DND-41 (cell line): ENCODE results near the gene MYO5A.

ENCODE experiments used
- ATAC-seq: fragments of 200-7000 bp; cut with Tn5 transposase; 3 replicates; pipeline ENCODE4 v1.9.1; 2021; ENCODE audit warnings: low read depth; ENCODE audit not compliant: insufficient read depth
- DNase-seq: peaks from one replicate; pipeline ENCODE4 v3.0.0-alpha.2; 2020
- H2AFZ ChIP-seq: 2 replicates; pipeline ENCODE4 v1.6.0; 2012; ENCODE audit warnings: low read depth, low read length
- H3K27ac ChIP-seq: 2 replicates; pipeline ENCODE4 v1.5.1; 2012; ENCODE audit warnings: low read length, inconsistent platforms
- H3K27me3 ChIP-seq: fragments of 200-600 bp; sonication (generic); 2 replicates; pipeline ENCODE4 v1.6.0; 2012; ENCODE audit warnings: low read length, mild to moderate bottlenecking, inconsistent platforms; ENCODE audit not compliant: insufficient read depth, poor library complexity
- H3K36me3 ChIP-seq: 2 replicates; pipeline ENCODE4 v1.5.1; 2012; ENCODE audit warnings: low read length, inconsistent platforms; ENCODE audit not compliant: insufficient read depth
- H3K4me1 ChIP-seq: 2 replicates; pipeline ENCODE4 v1.5.1; 2012; ENCODE audit warnings: mild to moderate bottlenecking, low read length; ENCODE audit not compliant: insufficient read depth
- H3K4me2 ChIP-seq: 2 replicates; pipeline ENCODE4 v1.6.0; 2012; ENCODE audit warnings: mild to moderate bottlenecking, moderate library complexity, low read length, inconsistent platforms; ENCODE audit not compliant: insufficient read depth
- H3K4me3 ChIP-seq, 2 experiments: fragments of 200-600 bp in 1 of 2; shearing (Covaris generic) in 1 of 2; 2 replicates each; pipeline ENCODE4 v1.5.1; 2012 to 2016; ENCODE audit warnings: inconsistent platforms in 2 of 2, low read length in 2 of 2, mild to moderate bottlenecking in 2 of 2, low read depth in 1 of 2, moderate library complexity in 1 of 2
- H3K79me2 ChIP-seq: 2 replicates; pipeline ENCODE4 v1.6.0; 2012; ENCODE audit warnings: low read length, inconsistent platforms; ENCODE audit not compliant: insufficient read depth
- H3K9ac ChIP-seq: 2 replicates; pipeline ENCODE4 v1.6.0; 2012; ENCODE audit warnings: low read depth, mild to moderate bottlenecking, inconsistent platforms, low read length, moderate library complexity
- H3K9me3 ChIP-seq: 2 replicates; pipeline ENCODE4 v1.5.1; 2012; ENCODE audit warnings: low read length, moderate library complexity, mild to moderate bottlenecking, inconsistent platforms; ENCODE audit not compliant: insufficient read depth, severe bottlenecking
- H4K20me1 ChIP-seq: 2 replicates; pipeline ENCODE4 v1.6.0; 2012; ENCODE audit warnings: low read length; ENCODE audit not compliant: insufficient read depth
- EZH2 ChIP-seq: IDR thresholded peaks from 3 replicates; pipeline ENCODE4 v1.6.1; 2012; ENCODE audit warnings: borderline replicate concordance, low read depth, mild to moderate bottlenecking, moderate library complexity, low read length, inconsistent platforms; ENCODE audit not compliant: severe bottlenecking
- TF ChIP-seq, protein P1 (sequence below): IDR thresholded peaks from 2 replicates; pipeline ENCODE4 v1.5.1; 2012; ENCODE audit warnings: borderline replicate concordance, low read length, moderate library complexity, mild to moderate bottlenecking; ENCODE audit not compliant: poor library complexity, severe bottlenecking; ENCODE audit errors: extremely low read depth

MYO5A gene

DNA sequence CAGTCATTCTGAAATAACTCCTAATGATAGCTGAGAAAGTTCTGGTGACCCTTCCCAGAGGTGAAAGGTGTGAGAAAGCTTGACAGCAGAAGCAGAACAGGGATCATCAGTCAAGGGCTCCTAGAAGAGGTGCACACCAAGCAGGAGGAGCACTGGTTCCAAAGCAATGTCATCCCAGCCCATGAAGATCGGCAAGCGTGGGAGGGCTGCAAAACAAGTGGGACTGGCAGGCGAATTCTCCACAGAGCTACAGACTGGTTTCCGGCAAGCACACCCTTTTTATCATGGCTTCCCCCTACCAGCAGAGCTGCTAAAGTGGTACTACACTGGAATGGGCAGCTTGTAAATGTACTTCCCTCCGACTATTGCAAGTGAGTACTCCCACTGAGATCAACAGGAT lies 170.7 kb downstream of the MYO5A start:
- Histone ChIP-seq H3K9ac (no peak overlapping the region), H3K4me2 (no peak overlapping the region), H3K79me2 (no peaks in the 10 kb centered on the region), H3K4me3 (no peak overlapping the region), H3K4me1 (no peaks in the 10 kb centered on the region), H2AFZ (no peak overlapping the region), H3K27me3 (no peaks in the 10 kb centered on the region), H4K20me1 (no peaks in the 10 kb centered on the region), H3K36me3 (peaks cover 20% of the 10 kb centered on the region; the same call in 1 of the 2 replicates), H3K9me3 (no peaks in the 10 kb centered on the region), H3K27ac (no peak overlapping the region)
- TF ChIP-seq EZH2: no peak
- TF ChIP-seq, protein P1, sequence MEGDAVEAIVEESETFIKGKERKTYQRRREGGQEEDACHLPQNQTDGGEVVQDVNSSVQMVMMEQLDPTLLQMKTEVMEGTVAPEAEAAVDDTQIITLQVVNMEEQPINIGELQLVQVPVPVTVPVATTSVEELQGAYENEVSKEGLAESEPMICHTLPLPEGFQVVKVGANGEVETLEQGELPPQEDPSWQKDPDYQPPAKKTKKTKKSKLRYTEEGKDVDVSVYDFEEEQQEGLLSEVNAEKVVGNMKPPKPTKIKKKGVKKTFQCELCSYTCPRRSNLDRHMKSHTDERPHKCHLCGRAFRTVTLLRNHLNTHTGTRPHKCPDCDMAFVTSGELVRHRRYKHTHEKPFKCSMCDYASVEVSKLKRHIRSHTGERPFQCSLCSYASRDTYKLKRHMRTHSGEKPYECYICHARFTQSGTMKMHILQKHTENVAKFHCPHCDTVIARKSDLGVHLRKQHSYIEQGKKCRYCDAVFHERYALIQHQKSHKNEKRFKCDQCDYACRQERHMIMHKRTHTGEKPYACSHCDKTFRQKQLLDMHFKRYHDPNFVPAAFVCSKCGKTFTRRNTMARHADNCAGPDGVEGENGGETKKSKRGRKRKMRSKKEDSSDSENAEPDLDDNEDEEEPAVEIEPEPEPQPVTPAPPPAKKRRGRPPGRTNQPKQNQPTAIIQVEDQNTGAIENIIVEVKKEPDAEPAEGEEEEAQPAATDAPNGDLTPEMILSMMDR: no peak
- no peak for ATAC-seq
- DNase-seq: no peak

DNA sequence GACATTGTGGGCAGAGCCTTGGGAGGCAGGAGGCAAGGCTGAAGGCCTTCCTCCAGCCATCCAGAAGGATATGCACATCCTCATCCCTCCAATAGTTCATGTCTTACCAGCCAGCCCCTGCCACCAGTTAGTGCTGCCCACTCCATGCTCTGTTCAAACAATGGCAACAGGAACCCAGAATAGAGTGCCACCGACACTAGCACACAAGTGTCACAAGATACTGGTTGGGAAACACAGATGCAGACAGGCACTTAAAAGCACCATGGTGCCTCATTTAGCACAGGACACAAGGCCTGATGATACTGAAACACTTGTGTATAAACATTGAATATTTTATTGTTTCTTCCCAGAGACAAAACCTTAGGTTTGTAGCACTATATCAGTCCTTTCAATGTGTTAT lies 176.6 kb downstream of the MYO5A start:
- no peak for TF ChIP-seq EZH2
- TF ChIP-seq, protein P1: no peak
- Histone ChIP-seq H3K27me3 (no peaks in the 10 kb centered on the region), H3K36me3 (peaks cover 32% of the 10 kb centered on the region), H2AFZ (no peak overlapping the region), H3K9me3 (no peaks in the 10 kb centered on the region), H3K79me2 (no peaks in the 10 kb centered on the region), H3K9ac (no peak overlapping the region), H4K20me1 (no peaks in the 10 kb centered on the region), H3K4me3 (no peak overlapping the region), H3K4me2 (no peak overlapping the region), H3K4me1 (no peaks in the 10 kb centered on the region), H3K27ac (no peak overlapping the region)
- DNase-seq (no peak), ATAC-seq (no peak)

DNA sequence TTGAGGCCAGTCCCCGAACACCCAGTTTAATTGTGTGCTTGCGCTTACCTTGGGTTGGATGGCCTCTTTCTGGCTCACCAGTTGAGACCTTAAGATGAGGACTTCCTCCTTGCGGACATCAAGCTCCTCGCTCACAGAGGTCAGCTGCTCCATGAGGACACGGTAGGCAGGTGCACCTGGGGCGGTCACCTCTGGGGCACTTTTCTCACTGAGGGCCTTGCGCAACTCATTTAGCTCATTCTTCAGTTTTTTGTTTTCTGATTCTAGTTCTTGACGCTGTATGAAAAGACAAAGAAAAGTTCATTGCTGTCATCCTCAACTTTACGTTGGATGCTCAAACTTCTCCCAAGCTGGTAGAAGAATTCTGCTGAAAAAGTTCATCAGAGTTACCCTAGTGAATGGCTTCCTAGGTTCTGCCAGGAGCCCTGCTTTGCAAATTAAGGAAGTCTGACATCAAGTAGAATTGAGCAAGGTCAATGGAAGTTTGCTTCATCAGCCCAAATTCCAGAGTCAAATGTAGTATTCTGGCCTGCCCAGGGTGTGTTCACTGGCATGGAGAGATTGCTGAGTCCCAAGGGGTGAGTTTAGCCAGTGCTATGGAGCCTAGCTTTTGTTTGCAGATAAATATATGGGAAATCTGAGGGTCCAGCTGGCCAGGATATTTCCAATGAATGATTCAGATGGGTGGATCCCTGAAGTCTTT lies 177.3 kb downstream of the MYO5A start:
- H3K4me3 ChIP-seq: no peak overlapping the region
- no peak overlapping the region for H3K27ac ChIP-seq
- H3K9me3 ChIP-seq: no peaks in the 10 kb centered on the region
- DNase-seq: no peak
- no peaks in the 10 kb centered on the region for H4K20me1 ChIP-seq
- no peaks in the 10 kb centered on the region for H3K79me2 ChIP-seq
- H3K4me1 ChIP-seq: no peaks in the 10 kb centered on the region
- no peak for TF ChIP-seq EZH2
- TF ChIP-seq, protein P1: no peak
- no peak overlapping the region for H3K4me2 ChIP-seq
- no peaks in the 10 kb centered on the region for H3K27me3 ChIP-seq
- ATAC-seq: no peak
- H3K36me3 ChIP-seq: peaks cover 32% of the 10 kb centered on the region
- H2AFZ ChIP-seq: no peak overlapping the region
- H3K9ac ChIP-seq: no peak overlapping the region
